Measurements from ENCODE around the gene CELF2. TPM values are rescaled to one million over a fixed set of nuclear protein-coding genes. Genes with fewer than 3 reads are reported as not detected.

CELF2 gene
- total RNA-seq, 1 experiment from 2014 or later, result 0.27 TPM

GRCh38 chr10:11227103-11227502 lies 209.4 kb downstream of the CELF2 start:
- Histone ChIP-seq H3K36me3 (ENCODE audit: control insufficient read depth, insufficient read depth, low read length) (no peaks in the 10 kb centered on the region), H3K27me3 (replicated peaks; ENCODE audit: control insufficient read depth, insufficient read depth, low read length) (peaks cover 3% of the 10 kb centered on the region; the same call in 1 of the 2 replicates)

GRCh38 chr10:11229893-11230292 lies 212.2 kb downstream of the CELF2 start:
- CTCF ChIA-PET, result no interaction called here
- Mint-ChIP-seq H3K36me3 (ENCODE audit: insufficient read depth, unreplicated experiment) (no peaks in the 10 kb centered on the region), H3K4me3 (ENCODE audit: unreplicated experiment) (no peak overlapping the region), H3K9me3 (ENCODE audit: unreplicated experiment) (no peaks in the 10 kb centered on the region), H3K27ac (ENCODE audit: unreplicated experiment) (no peak overlapping the region), H3K4me1 (ENCODE audit: low read depth, unreplicated experiment) (no peaks in the 10 kb centered on the region), H3K27me3 (ENCODE audit: insufficient read depth, unreplicated experiment) (peaks cover 22% of the 10 kb centered on the region)
- POLR2A ChIA-PET, result no interaction called here
- no peak for DNase-seq
- no peaks in the 10 kb centered on the region for H3K9me3 ChIP-seq
- peaks cover 3% of the 10 kb centered on the region; the same call in 1 of the 2 replicates for H3K27me3 ChIP-seq (replicated peaks; ENCODE audit: control insufficient read depth, insufficient read depth, low read length)
- H3K4me3 ChIP-seq (ENCODE audit: low read depth, low read length), result no peak overlapping the region
- no peak for TF ChIP-seq CTCF (IDR thresholded peaks at IDR 0.05; ENCODE audit: insufficient read depth in 1 of 2, low read depth in 1 of 2, low read length in 1 of 2, severe bottlenecking in 1 of 2, unreplicated experiment in 1 of 2)
- H3K4me1 ChIP-seq, result no peaks in the 10 kb centered on the region
- BruUV-seq (replicated peaks), result no TSS peak
- intact Hi-C loops (cut with micrococcal nuclease; ENCODE audit: unreplicated experiment), result no loop called here
- no peaks in the 10 kb centered on the region for H3K36me3 ChIP-seq (ENCODE audit: control insufficient read depth, insufficient read depth, low read length)

More at GRCh38 chr10:11227103-11227502, 209.4 kb downstream of the CELF2 start:
- Mint-ChIP-seq H3K27me3 (ENCODE audit: insufficient read depth, unreplicated experiment) (peaks cover 26% of the 10 kb centered on the region), H3K9me3 (ENCODE audit: unreplicated experiment) (no peaks in the 10 kb centered on the region), H3K36me3 (ENCODE audit: insufficient read depth, unreplicated experiment) (no peaks in the 10 kb centered on the region), H3K27ac (ENCODE audit: unreplicated experiment) (no peak overlapping the region), H3K4me1 (ENCODE audit: low read depth, unreplicated experiment) (no peaks in the 10 kb centered on the region), H3K4me3 (ENCODE audit: unreplicated experiment) (no peak overlapping the region)
- CTCF ChIA-PET, result interaction anchor here (0.7 kb wide), 1 partner anchor 530 kb away, joined by 4 read pairs; no protein-coding TSS in a partner anchor
- no peak for DNase-seq
- no peak for TF ChIP-seq CTCF (IDR thresholded peaks at IDR 0.05; ENCODE audit: insufficient read depth in 1 of 2, low read depth in 1 of 2, low read length in 1 of 2, severe bottlenecking in 1 of 2, unreplicated experiment in 1 of 2)
- Histone ChIP-seq H3K4me1 (no peaks in the 10 kb centered on the region), H3K9me3 (no peaks in the 10 kb centered on the region), H3K4me3 (ENCODE audit: low read depth, low read length) (no peak overlapping the region)
- POLR2A ChIA-PET, result no interaction called here
- no TSS peak for BruUV-seq (replicated peaks)
- intact Hi-C loops (cut with micrococcal nuclease; ENCODE audit: unreplicated experiment), result no loop called here

- no peak overlapping the region for H3K4me3 Mint-ChIP-seq (ENCODE audit: unreplicated experiment)
Observed at GRCh38 chr10:11230498-11231167, 213.0 kb downstream of the CELF2 start.

More at GRCh38 chr10:11230498-11231167, 213.0 kb downstream of the CELF2 start:
- Histone ChIP-seq H3K36me3 (ENCODE audit: control insufficient read depth, insufficient read depth, low read length) (no peaks in the 10 kb centered on the region), H3K27me3 (replicated peaks; ENCODE audit: control insufficient read depth, insufficient read depth, low read length) (peaks cover 3% of the 10 kb centered on the region; the same call in 1 of the 2 replicates), H3K4me3 (ENCODE audit: low read depth, low read length) (no peak overlapping the region), H3K4me1 (no peaks in the 10 kb centered on the region), H3K9me3 (no peaks in the 10 kb centered on the region)
- CTCF ChIA-PET, result no interaction called here
- no TSS peak for BruUV-seq (replicated peaks)
- intact Hi-C loops (cut with micrococcal nuclease; ENCODE audit: unreplicated experiment), result no loop called here
- TF ChIP-seq CTCF (IDR thresholded peaks at IDR 0.05; ENCODE audit: insufficient read depth in 1 of 2, low read depth in 1 of 2, low read length in 1 of 2, severe bottlenecking in 1 of 2, unreplicated experiment in 1 of 2), result no peak
- Mint-ChIP-seq H3K9me3 (ENCODE audit: unreplicated experiment) (no peaks in the 10 kb centered on the region), H3K4me1 (ENCODE audit: low read depth, unreplicated experiment) (no peaks in the 10 kb centered on the region), H3K27ac (ENCODE audit: unreplicated experiment) (no peak overlapping the region), H3K36me3 (ENCODE audit: insufficient read depth, unreplicated experiment) (no peaks in the 10 kb centered on the region), H3K27me3 (ENCODE audit: insufficient read depth, unreplicated experiment) (peaks cover 26% of the 10 kb centered on the region)
- POLR2A ChIA-PET, result no interaction called here
- no peak for DNase-seq
